AG04449 (cell line): ENCODE data around the gene CD164L2.

Source experiments
- CTCF ChIA-PET: fragments of 350-600 bp; formaldehyde crosslinking; extraction: SDS; loops from one replicate; lab custom pipeline; 2021; ENCODE audit warnings: antibody characterized with exemption; lab: Yijun Ruan, JAX
- POLR2A ChIA-PET: fragments of 400-600, 350-600 bp; formaldehyde crosslinking; extraction: SDS; loops from one replicate; lab custom pipeline; 2020; ENCODE audit warnings: antibody characterized with exemption, inconsistent platforms; lab: Yijun Ruan, JAX
- DNase-seq: peaks from one replicate; pipeline ENCODE4 v3.0.0-alpha.2; 2010; ENCODE audit warnings: low read depth, low spot score
- H3K4me3 ChIP-seq: 2 replicates; pipeline ENCODE4 v1.5.1; 2011; ENCODE audit warnings: low read depth, mild to moderate bottlenecking, control low read depth, low read length
- CTCF ChIP-seq: IDR thresholded peaks from one replicate; pipeline ENCODE4 v1.5.1; 2011; ENCODE audit warnings: mild to moderate bottlenecking, moderate library complexity, low read length, control low read depth, inconsistent platforms; ENCODE audit not compliant: insufficient read depth; ENCODE audit errors: missing control alignments

The CD164L2 gene

GRCh38 chr1:27356277-27356618 lies 26.9 kb downstream of the CD164L2 start:
- no peak for TF ChIP-seq CTCF
- ChIA-PET POLR2A (interaction anchor here (1.1 kb wide), 1 partner anchor 9 kb away, joined by 3 read pairs; no protein-coding TSS in a partner anchor), CTCF (interaction anchor here (3.7 to 12.1 kb wide), 7 partner anchors 10 to 250 kb away, joined by 18 to 187 read pairs (median 89); partner anchors contain the start of genes AHDC1, MAP3K6 and SYTL1)
- no peak overlapping the region for H3K4me3 ChIP-seq
- no peak for DNase-seq

- ChIA-PET CTCF (interaction anchor here (0.9 to 12.1 kb wide), 8 partner anchors 10 to 319 kb away, joined by 3 to 187 read pairs (median 71); partner anchors contain the start of genes AHDC1, MAP3K6 and SYTL1), POLR2A (interaction anchor here (0.5 to 1.1 kb wide), 2 partner anchors 10 to 56 kb away, joined by 3 read pairs; no protein-coding TSS in a partner anchor)
- DNase-seq = no peak
- H3K4me3 ChIP-seq = no peak overlapping the region
- no peak for TF ChIP-seq CTCF
Measured at GRCh38 chr1:27355683-27356082, 27.4 kb downstream of the CD164L2 start.

- CTCF ChIA-PET = interaction anchor here (1.6 to 12.1 kb wide), 4 partner anchors 12 to 251 kb away, joined by 3 to 187 read pairs (median 92); partner anchors contain the start of gene MAP3K6
- no peak overlapping the region for H3K4me3 ChIP-seq
- no peak for TF ChIP-seq CTCF
- DNase-seq = no peak
- POLR2A ChIA-PET = interaction anchor here (0.9 to 1.4 kb wide), 2 partner anchors 12 to 15 kb away, joined by 3 read pairs; no protein-coding TSS in a partner anchor
Measured at GRCh38 chr1:27353629-27354028, 29.5 kb downstream of the CD164L2 start.

- TF ChIP-seq CTCF = no peak
- DNase-seq = no peak
- no peak overlapping the region for H3K4me3 ChIP-seq
- POLR2A ChIA-PET = interaction anchor here (0.9 to 1.4 kb wide), 2 partner anchors 12 to 15 kb away, joined by 3 read pairs; no protein-coding TSS in a partner anchor
- CTCF ChIA-PET = interaction anchor here (1.6 to 12.1 kb wide), 4 partner anchors 13 to 251 kb away, joined by 3 to 187 read pairs (median 92); partner anchors contain the start of gene MAP3K6
Measured at GRCh38 chr1:27353166-27353565, 30.0 kb downstream of the CD164L2 start.

- no peak overlapping the region for H3K4me3 ChIP-seq
- CTCF ChIA-PET = interaction anchor here (1.9 to 12.1 kb wide), 4 partner anchors 14 to 53 kb away, joined by 5 to 187 read pairs (median 22); partner anchors contain the start of gene MAP3K6
- TF ChIP-seq CTCF = no peak
- POLR2A ChIA-PET = no interaction called here
- no peak for DNase-seq
Measured at GRCh38 chr1:27351541-27352107, 31.5 kb downstream of the CD164L2 start.
